ENCODE measurements around the gene FRS2. TPM values are rescaled to one million over a fixed set of nuclear protein-coding genes. Genes with fewer than 3 reads are reported as not detected.

FRS2 gene
- total RNA-seq, 4 donors from 2014 or later = 36.5 to 60.3 (median 43.8) TPM

DNA sequence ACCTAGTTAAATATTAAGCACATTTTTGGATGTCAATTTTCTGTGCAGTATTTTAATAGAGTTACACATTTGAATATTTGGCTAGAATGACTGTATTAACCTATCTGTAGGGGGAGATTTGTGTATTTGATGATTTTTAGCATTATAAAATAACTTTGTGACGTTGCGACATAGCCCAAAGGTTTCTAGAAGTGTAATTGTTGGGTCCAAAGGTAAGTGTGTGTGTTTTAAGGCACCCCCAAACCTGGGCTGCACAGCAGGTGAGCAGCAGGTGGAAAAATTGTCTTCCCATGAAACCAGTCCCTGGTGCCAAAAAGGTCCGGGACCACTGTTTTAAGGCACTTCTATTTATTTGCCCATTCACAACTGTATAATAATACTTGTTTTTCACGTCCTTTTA lies 118.3 kb downstream of the FRS2 start:
- Histone ChIP-seq H3K36me3 (peaks cover 60 to 73% (median 67%) of the 10 kb centered on the region in 4 donors), H3K9me3 (no peaks in the 10 kb centered on the region), H3K27ac (replicated peaks in 1 of 4) (no peak overlapping the region), H3K27me3 (no peaks in the 10 kb centered on the region), H3K4me1 (peaks cover 9 to 17% (median 13%) of the 10 kb centered on the region in 4 donors), H3K4me3 (no peak overlapping the region)
- DNase-seq (ENCODE audit: extremely low spot score) = no peak
- TF ChIP-seq EP300 (IDR thresholded peaks at IDR 0.05) = no peak
- no peak for TF ChIP-seq POLR2AphosphoS5 (IDR thresholded peaks at IDR 0.05)
- no peak for TF ChIP-seq POLR2A (IDR thresholded peaks at IDR 0.05; ENCODE audit: low read depth)
- TF ChIP-seq, protein P1, sequence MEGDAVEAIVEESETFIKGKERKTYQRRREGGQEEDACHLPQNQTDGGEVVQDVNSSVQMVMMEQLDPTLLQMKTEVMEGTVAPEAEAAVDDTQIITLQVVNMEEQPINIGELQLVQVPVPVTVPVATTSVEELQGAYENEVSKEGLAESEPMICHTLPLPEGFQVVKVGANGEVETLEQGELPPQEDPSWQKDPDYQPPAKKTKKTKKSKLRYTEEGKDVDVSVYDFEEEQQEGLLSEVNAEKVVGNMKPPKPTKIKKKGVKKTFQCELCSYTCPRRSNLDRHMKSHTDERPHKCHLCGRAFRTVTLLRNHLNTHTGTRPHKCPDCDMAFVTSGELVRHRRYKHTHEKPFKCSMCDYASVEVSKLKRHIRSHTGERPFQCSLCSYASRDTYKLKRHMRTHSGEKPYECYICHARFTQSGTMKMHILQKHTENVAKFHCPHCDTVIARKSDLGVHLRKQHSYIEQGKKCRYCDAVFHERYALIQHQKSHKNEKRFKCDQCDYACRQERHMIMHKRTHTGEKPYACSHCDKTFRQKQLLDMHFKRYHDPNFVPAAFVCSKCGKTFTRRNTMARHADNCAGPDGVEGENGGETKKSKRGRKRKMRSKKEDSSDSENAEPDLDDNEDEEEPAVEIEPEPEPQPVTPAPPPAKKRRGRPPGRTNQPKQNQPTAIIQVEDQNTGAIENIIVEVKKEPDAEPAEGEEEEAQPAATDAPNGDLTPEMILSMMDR (IDR thresholded peaks at IDR 0.05) = no peak
- intact Hi-C loops (cut with DNase I) = loop anchor here (10.0 kb wide), 1 partner anchor 146 kb away; the partner anchor contains the start of gene RAB3IP
- 94% methylated on average over 4 of the region's 4 CpGs for WGBS

DNA sequence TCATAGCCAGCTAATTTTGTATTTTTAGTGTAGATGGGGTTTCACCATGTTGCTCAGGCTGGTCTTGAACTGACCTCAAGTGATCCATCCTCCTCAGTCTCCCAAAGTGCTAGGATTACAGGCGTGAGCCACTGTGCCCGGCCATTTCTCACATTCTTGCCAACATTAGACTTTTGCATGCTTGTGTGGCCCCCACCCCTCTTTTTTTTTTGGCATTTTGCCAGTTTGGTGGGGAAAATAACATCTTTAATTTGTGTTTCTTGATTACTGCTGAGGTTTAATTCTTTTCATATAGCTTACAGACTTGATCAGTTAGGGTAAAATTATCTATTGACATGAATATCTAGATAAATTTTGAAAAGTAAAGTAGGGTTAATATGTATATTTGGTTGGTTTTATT lies 118.9 kb downstream of the FRS2 start:
- intact Hi-C loops (cut with DNase I) = loop anchor here (10.0 kb wide), 1 partner anchor 146 kb away; the partner anchor contains the start of gene RAB3IP
- TF ChIP-seq POLR2AphosphoS5 (IDR thresholded peaks at IDR 0.05) = no peak
- TF ChIP-seq EP300 (IDR thresholded peaks at IDR 0.05) = no peak
- TF ChIP-seq, protein P1 (IDR thresholded peaks at IDR 0.05) = no peak
- TF ChIP-seq POLR2A (IDR thresholded peaks at IDR 0.05; ENCODE audit: low read depth) = no peak
- Histone ChIP-seq H3K27me3 (no peaks in the 10 kb centered on the region), H3K4me3 (no peak overlapping the region), H3K27ac (replicated peaks in 1 of 4) (no peak overlapping the region), H3K9me3 (no peaks in the 10 kb centered on the region), H3K36me3 (peaks cover 65 to 79% (median 73%) of the 10 kb centered on the region in 4 donors), H3K4me1 (peaks cover 9 to 17% (median 13%) of the 10 kb centered on the region in 4 donors)
- DNase-seq (ENCODE audit: extremely low spot score) = no peak
- WGBS = 89% methylated on average over 2 of the region's 2 CpGs

- Histone ChIP-seq H3K4me3 (no peak overlapping the region), H3K27me3 (no peaks in the 10 kb centered on the region), H3K9me3 (no peaks in the 10 kb centered on the region), H3K27ac (replicated peaks in 1 of 4) (no peak overlapping the region), H3K4me1 (no peaks in the 10 kb centered on the region), H3K36me3 (peaks cover 77 to 100% (median 95%) of the 10 kb centered on the region in 4 donors)
- no peak for TF ChIP-seq POLR2AphosphoS5 (IDR thresholded peaks at IDR 0.05)
- no peak for TF ChIP-seq POLR2A (IDR thresholded peaks at IDR 0.05; ENCODE audit: low read depth)
- TF ChIP-seq, protein P1 (IDR thresholded peaks at IDR 0.05) = no peak
- no peak for TF ChIP-seq EP300 (IDR thresholded peaks at IDR 0.05)
- intact Hi-C loops (cut with DNase I) = no loop called here
- 100% methylated on average over 2 of the region's 2 CpGs for WGBS
- DNase-seq (ENCODE audit: extremely low spot score) = no peak
Observed at GRCh38 chr12:69595689-69596088, 125.5 kb downstream of the FRS2 start.

GRCh38 chr12:69598174-69598753 lies 128.1 kb downstream of the FRS2 start:
- H3K27me3 ChIP-seq = no peaks in the 10 kb centered on the region
- intact Hi-C loops (cut with DNase I) = no loop called here
- DNase-seq (ENCODE audit: extremely low spot score) = no peak
- TF ChIP-seq EP300 (IDR thresholded peaks at IDR 0.05) (no peak), POLR2AphosphoS5 (IDR thresholded peaks at IDR 0.05) (no peak), POLR2A (IDR thresholded peaks at IDR 0.05; ENCODE audit: low read depth) (no peak)
- TF ChIP-seq, protein P1 (IDR thresholded peaks at IDR 0.05) = no peak
- no peaks in the 10 kb centered on the region for H3K9me3 ChIP-seq
- no peak overlapping the region for H3K27ac ChIP-seq (replicated peaks in 1 of 4)
- H3K4me1 ChIP-seq = no peaks in the 10 kb centered on the region
- H3K4me3 ChIP-seq = no peak overlapping the region
- WGBS = 66% methylated on average over 4 of the region's 4 CpGs
- H3K36me3 ChIP-seq = peaks cover 72 to 99% (median 93%) of the 10 kb centered on the region in 4 donors

GRCh38 chr12:69600804-69601203 lies 130.6 kb downstream of the FRS2 start:
- Histone ChIP-seq H3K27me3 (no peaks in the 10 kb centered on the region), H3K27ac (replicated peaks in 1 of 4) (no peak overlapping the region), H3K4me1 (no peaks in the 10 kb centered on the region), H3K4me3 (no peak overlapping the region), H3K9me3 (no peaks in the 10 kb centered on the region), H3K36me3 (peaks cover 62 to 77% (median 74%) of the 10 kb centered on the region in 4 donors)
- DNase-seq (ENCODE audit: extremely low spot score) = no peak
- intact Hi-C loops (cut with DNase I) = no loop called here
- TF ChIP-seq POLR2A (IDR thresholded peaks at IDR 0.05; ENCODE audit: low read depth) = no peak
- no peak for TF ChIP-seq EP300 (IDR thresholded peaks at IDR 0.05)
- TF ChIP-seq POLR2AphosphoS5 (IDR thresholded peaks at IDR 0.05) = no peak
- TF ChIP-seq, protein P1 (IDR thresholded peaks at IDR 0.05) = no peak
